ENCODE data around the gene SLC44A4.
A peak's percentile ranks its signal among the peaks of the same experiment; 100 is the strongest.

Gene SLC44A4

GRCh38 chr6:31900917-31901414, 22.2 kb upstream of the SLC44A4 start:
- no peak for DNase-seq

- DNase-seq, result no peak
Measured at GRCh38 chr6:31899882-31900722, 21.3 kb upstream of the SLC44A4 start.

- DNase-seq, result no peak
Measured at GRCh38 chr6:31899215-31899614, 20.4 kb upstream of the SLC44A4 start.

GRCh38 chr6:31898383-31899011, 19.7 kb upstream of the SLC44A4 start:
- DNase-seq, result no peak

GRCh38 chr6:31897612-31898382, 19.0 kb upstream of the SLC44A4 start, which contains the start of gene EHMT2:
EHMT2 (minus strand) TSS chr6:31897698; CDS start chr6:31897677, 21 bp downstream.
- peak; percentile 81 for DNase-seq

GRCh38 chr6:31896856-31897611, 18.2 kb upstream of the SLC44A4 start:
- no peak for DNase-seq

GRCh38 chr6:31896493-31896855, 17.7 kb upstream of the SLC44A4 start:
- DNase-seq, result no peak

- DNase-seq, result no peak
Measured at GRCh38 chr6:31892821-31893220, 14.0 kb upstream of the SLC44A4 start.

- no peak for DNase-seq
Measured at GRCh38 chr6:31889331-31889972, 10.7 kb upstream of the SLC44A4 start.

- peak; percentile 29 for DNase-seq
Measured at GRCh38 chr6:31888276-31889258, 9.8 kb upstream of the SLC44A4 start.

GRCh38 chr6:31887173-31888007, 8.6 kb upstream of the SLC44A4 start:
- no peak for DNase-seq

GRCh38 chr6:31886541-31886991, 7.8 kb upstream of the SLC44A4 start:
- DNase-seq, result no peak

- DNase-seq, result no peak
Measured at GRCh38 chr6:31884528-31885035, 5.8 kb upstream of the SLC44A4 start.

- DNase-seq, result no peak
Measured at GRCh38 chr6:31883676-31884075, 4.9 kb upstream of the SLC44A4 start.

GRCh38 chr6:31882344-31882743, 3.5 kb upstream of the SLC44A4 start:
- no peak for DNase-seq

GRCh38 chr6:31881136-31881859, 2.5 kb upstream of the SLC44A4 start:
- no peak for DNase-seq

GRCh38 chr6:31880616-31881015, 1.8 kb upstream of the SLC44A4 start:
- no peak for DNase-seq

GRCh38 chr6:31879901-31880300, 1.1 kb upstream of the SLC44A4 start:
- DNase-seq, result no peak

- DNase-seq, result no peak
Measured at GRCh38 chr6:31879143-31879542, 346 bp upstream of the SLC44A4 start.
